Measurements from ENCODE around the gene PAX7.

DNA sequence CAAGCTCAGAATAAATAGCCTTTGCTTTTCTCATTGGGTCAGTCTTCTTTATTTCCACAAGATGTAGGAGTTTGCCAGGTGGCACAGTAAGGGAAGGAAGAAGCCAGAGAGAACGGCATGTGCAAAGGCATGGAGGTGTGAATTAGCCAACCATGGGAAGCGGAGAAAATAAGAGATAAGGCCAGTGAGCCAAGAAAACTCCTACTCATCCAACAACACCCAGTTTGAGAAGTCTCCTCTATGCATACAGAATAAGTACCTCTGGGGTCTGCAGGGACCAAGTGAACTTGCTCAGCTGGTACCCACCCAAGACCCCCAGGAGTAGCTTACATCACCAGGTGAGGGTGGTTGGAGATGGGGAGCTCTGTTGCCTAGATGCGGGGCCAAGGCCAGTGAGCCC lies 162.1 kb downstream of the PAX7 start:
- TF ChIP-seq, protein P1, sequence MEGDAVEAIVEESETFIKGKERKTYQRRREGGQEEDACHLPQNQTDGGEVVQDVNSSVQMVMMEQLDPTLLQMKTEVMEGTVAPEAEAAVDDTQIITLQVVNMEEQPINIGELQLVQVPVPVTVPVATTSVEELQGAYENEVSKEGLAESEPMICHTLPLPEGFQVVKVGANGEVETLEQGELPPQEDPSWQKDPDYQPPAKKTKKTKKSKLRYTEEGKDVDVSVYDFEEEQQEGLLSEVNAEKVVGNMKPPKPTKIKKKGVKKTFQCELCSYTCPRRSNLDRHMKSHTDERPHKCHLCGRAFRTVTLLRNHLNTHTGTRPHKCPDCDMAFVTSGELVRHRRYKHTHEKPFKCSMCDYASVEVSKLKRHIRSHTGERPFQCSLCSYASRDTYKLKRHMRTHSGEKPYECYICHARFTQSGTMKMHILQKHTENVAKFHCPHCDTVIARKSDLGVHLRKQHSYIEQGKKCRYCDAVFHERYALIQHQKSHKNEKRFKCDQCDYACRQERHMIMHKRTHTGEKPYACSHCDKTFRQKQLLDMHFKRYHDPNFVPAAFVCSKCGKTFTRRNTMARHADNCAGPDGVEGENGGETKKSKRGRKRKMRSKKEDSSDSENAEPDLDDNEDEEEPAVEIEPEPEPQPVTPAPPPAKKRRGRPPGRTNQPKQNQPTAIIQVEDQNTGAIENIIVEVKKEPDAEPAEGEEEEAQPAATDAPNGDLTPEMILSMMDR (conservative IDR thresholded peaks at IDR 0.05; ENCODE audit: low read depth, low read length): no peak
- TF ChIP-seq, protein P2, sequence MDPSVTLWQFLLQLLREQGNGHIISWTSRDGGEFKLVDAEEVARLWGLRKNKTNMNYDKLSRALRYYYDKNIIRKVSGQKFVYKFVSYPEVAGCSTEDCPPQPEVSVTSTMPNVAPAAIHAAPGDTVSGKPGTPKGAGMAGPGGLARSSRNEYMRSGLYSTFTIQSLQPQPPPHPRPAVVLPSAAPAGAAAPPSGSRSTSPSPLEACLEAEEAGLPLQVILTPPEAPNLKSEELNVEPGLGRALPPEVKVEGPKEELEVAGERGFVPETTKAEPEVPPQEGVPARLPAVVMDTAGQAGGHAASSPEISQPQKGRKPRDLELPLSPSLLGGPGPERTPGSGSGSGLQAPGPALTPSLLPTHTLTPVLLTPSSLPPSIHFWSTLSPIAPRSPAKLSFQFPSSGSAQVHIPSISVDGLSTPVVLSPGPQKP (IDR thresholded peaks at IDR 0.05; ENCODE audit: borderline replicate concordance, low read depth, low read length): no peak
- TF ChIP-seq RCOR1 (IDR thresholded peaks at IDR 0.05; ENCODE audit: insufficient replicate concordance, low read length) (no peak), MAFK (IDR thresholded peaks at IDR 0.05; ENCODE audit: low read depth, low read length) (no peak), CHD1 (IDR thresholded peaks at IDR 0.05; ENCODE audit: low read depth, low read length) (no peak), POLR2A (IDR thresholded peaks at IDR 0.05; ENCODE audit: low read depth, low read length) (no peak), RAD21 (IDR thresholded peaks at IDR 0.05; ENCODE audit: low read length) (no peak)

Data from IMR-90 (cell line).